Activated CD8-positive, alpha-beta memory T cell treated with anti-CD3 and anti-CD28 coated beads, Interleukin-2, amount 50 U/mL, for 1 hour (primary cell): ENCODE measurements around the gene RNF39.
"Not testable (repeated sequence)": the region's sequence is repeated elsewhere in the genome, so short reads cannot be mapped to it uniquely, and the experiment has no call there.

Source experiments
- DNase-seq: peaks from one replicate; pipeline ENCODE4 v3.0.0-alpha.2; 2020; ENCODE audit errors: extremely low read depth

RNF39 gene

GRCh38 chr6:30061092-30061857 lies 14.3 kb downstream of the RNF39 start, which contains the start of gene POLR1H:
Gene POLR1H, plus strand, starts transcription at chr6:30061265. Its CDS starts 260 bp downstream, at chr6:30061525.
- DNase-seq = peak; percentile 73

- no peak for DNase-seq
Observed at GRCh38 chr6:30060606-30061091, 14.9 kb downstream of the RNF39 start.

GRCh38 chr6:30055513-30055912 lies 20.1 kb downstream of the RNF39 start:
- DNase-seq = no peak

GRCh38 chr6:30053682-30054081 lies 21.9 kb downstream of the RNF39 start:
- DNase-seq = no peak

- DNase-seq = no peak
Observed at GRCh38 chr6:30047220-30047619, 28.3 kb downstream of the RNF39 start.

GRCh38 chr6:30044630-30045029 lies 30.9 kb downstream of the RNF39 start:
- DNase-seq = no peak

GRCh38 chr6:30043744-30044143 lies 31.8 kb downstream of the RNF39 start:
- DNase-seq = no peak

GRCh38 chr6:30042914-30043313 lies 32.7 kb downstream of the RNF39 start:
- no peak for DNase-seq

GRCh38 chr6:30042476-30042875 lies 33.1 kb downstream of the RNF39 start:
- no peak for DNase-seq

GRCh38 chr6:30041821-30042220 lies 33.7 kb downstream of the RNF39 start:
- no peak for DNase-seq

- no peak for DNase-seq
Observed at GRCh38 chr6:30041221-30041620, 34.3 kb downstream of the RNF39 start.

- no peak for DNase-seq
Observed at GRCh38 chr6:30037182-30037788, 38.3 kb downstream of the RNF39 start.

- DNase-seq = no peak
Observed at GRCh38 chr6:30035784-30036183, 39.8 kb downstream of the RNF39 start.

GRCh38 chr6:30033440-30033839 lies 42.1 kb downstream of the RNF39 start:
- not testable (repeated sequence) for DNase-seq

GRCh38 chr6:30031381-30031780 lies 44.2 kb downstream of the RNF39 start:
- DNase-seq = no peak

- no peak for DNase-seq
Observed at GRCh38 chr6:30029588-30029987, 46.0 kb downstream of the RNF39 start.

GRCh38 chr6:30025186-30025585 lies 50.4 kb downstream of the RNF39 start:
- DNase-seq = no peak

GRCh38 chr6:30022712-30023111 lies 52.9 kb downstream of the RNF39 start:
- not testable (repeated sequence) for DNase-seq

GRCh38 chr6:30022189-30022588 lies 53.4 kb downstream of the RNF39 start:
- DNase-seq = no peak

- DNase-seq = no peak
Observed at GRCh38 chr6:30020626-30021025, 54.9 kb downstream of the RNF39 start.
